Measurements from ENCODE around the gene NEK1.

Gene NEK1

DNA sequence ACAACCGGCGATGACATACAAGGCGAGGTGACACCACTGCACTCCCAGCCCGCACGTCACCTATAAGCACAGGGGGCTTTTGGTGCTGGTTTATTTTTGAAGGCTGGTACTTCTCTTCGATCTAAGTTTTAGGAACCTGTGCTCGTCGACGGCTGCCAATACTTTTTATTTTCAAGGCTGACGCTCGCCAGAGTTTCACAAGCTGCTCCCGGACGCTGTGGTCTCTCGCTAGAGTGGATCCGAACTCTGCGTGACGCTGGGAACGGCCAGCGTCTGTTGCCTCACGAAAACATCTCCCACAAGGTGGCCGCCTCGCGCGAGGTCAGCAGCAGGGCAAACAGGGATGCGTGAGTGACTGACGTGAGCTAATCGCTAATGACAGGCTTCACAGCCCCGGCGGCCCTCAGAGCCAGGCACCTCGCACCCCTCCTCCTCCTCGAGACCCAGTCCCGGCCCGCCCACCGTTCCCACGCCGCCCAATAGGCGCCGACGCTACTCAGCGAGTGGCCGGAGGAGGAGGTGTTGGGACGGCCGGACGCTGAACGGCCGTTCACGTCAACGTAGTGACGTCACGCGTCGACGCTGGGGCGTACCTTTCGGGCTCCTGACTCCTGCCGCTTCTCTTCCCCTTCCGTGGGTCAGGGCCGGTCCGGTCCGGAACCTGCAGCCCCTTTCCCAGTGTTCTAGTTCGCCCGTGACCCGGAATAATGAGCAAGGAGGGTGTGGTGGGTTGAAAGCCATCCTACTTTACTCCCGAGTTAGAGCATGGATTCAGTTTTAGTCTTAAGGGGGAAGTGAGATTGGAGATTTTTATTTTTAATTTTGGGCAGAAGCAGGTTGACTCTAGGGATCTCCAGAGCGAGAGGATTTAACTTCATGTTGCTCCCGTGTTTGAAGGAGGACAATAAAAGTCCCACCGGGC lies 7.8 kb upstream of the NEK1 start, which contains the start of gene CLCN3:
Gene CLCN3 (plus strand): TSS at position 621 of the 922 bp plus-strand sequence. CDS start 15,351 bp downstream, outside the sequence.
- peak; percentile 94 for DNase-seq
- H3K4me3 Mint-ChIP-seq: peak within 1 kb of the TSS; percentile 98
- H3K27me3 Mint-ChIP-seq: no peaks in the 10 kb centered on the region
- peak within 1 kb of the TSS; percentile 100 for H3K27ac Mint-ChIP-seq
- peaks cover 63% of the 10 kb centered on the region for H3K4me1 Mint-ChIP-seq (ENCODE audit: low read depth)
- H3K36me3 Mint-ChIP-seq (ENCODE audit: low read depth): peaks cover 22% of the 10 kb centered on the region
- no peaks in the 10 kb centered on the region for H3K9me3 Mint-ChIP-seq

DNA sequence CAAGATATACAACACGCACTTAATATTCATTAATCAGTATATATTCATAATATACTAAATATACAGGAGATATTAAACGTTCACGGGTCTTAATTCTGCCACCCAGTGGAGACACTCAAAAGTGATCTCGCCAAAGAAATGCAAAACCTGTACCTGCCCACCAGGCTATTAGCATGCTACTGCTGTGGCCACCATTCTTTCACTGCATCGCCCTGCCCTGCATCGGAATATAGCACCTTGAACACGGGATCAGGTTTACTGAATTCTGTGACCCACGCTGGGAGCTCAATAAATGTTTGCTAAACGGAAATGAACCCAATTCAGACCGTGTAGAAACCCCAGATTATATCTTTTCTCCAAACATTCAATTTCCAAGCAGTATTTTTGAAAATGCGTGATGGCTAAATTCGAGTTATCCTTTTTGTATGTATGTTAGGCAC lies 7.2 kb upstream of the NEK1 start:
- Mint-ChIP-seq H3K27ac (peak overlapping the region; percentile 100), H3K36me3 (ENCODE audit: low read depth) (peaks cover 17% of the 10 kb centered on the region), H3K4me3 (peak overlapping the region; percentile 98), H3K4me1 (ENCODE audit: low read depth) (peaks cover 62% of the 10 kb centered on the region), H3K27me3 (no peaks in the 10 kb centered on the region), H3K9me3 (no peaks in the 10 kb centered on the region)
- DNase-seq: peak; percentile 59

DNA sequence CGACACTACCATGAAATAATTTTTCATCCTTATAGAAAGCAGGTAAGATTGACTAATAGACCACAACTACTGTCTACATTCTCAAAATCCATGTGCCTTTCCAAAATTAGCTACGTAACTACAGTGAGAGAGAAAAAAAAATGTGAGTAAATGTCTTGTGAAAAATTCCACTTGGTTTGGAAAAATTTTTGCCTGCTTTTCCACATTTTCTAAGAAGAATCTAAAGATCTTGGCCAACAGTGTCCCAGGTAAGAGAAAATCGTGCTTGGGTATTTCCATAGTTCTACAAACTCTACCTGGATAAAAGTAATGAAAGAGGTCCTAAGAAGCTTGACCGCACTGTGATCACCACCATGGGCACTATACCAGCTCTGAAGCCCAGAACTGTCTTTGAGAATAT lies 6.6 kb upstream of the NEK1 start:
- peak overlapping the region; percentile 98 for H3K4me3 Mint-ChIP-seq
- DNase-seq: no peak
- peaks cover 62% of the 10 kb centered on the region for H3K4me1 Mint-ChIP-seq (ENCODE audit: low read depth)
- H3K9me3 Mint-ChIP-seq: no peaks in the 10 kb centered on the region
- H3K27me3 Mint-ChIP-seq: no peaks in the 10 kb centered on the region
- H3K27ac Mint-ChIP-seq: peak overlapping the region; percentile 100
- peaks cover 17% of the 10 kb centered on the region for H3K36me3 Mint-ChIP-seq (ENCODE audit: low read depth)

DNA sequence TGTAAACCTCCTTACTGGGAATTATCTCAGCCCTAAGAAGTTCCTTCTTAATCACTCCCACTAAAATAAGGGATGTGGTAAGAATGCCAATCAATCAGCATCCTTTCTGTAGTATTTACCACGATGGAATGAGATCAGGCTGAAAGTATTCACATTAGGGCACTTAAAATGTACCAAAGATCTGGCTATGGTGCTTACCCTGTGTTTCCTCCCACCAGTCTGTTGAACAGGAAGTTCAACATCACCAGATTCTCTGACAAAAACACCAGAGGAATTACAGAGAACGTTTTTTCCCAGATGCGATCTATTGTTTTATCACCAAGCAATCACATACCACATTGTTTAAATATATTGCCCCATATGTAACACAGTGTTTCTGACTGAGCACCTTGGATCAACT lies 5.9 kb upstream of the NEK1 start:
- H3K27ac Mint-ChIP-seq: peak overlapping the region; percentile 100
- H3K4me1 Mint-ChIP-seq (ENCODE audit: low read depth): peaks cover 60% of the 10 kb centered on the region
- no peaks in the 10 kb centered on the region for H3K9me3 Mint-ChIP-seq
- peaks cover 14% of the 10 kb centered on the region for H3K36me3 Mint-ChIP-seq (ENCODE audit: low read depth)
- no peaks in the 10 kb centered on the region for H3K27me3 Mint-ChIP-seq
- H3K4me3 Mint-ChIP-seq: peak overlapping the region; percentile 98
- no peak for DNase-seq

DNA sequence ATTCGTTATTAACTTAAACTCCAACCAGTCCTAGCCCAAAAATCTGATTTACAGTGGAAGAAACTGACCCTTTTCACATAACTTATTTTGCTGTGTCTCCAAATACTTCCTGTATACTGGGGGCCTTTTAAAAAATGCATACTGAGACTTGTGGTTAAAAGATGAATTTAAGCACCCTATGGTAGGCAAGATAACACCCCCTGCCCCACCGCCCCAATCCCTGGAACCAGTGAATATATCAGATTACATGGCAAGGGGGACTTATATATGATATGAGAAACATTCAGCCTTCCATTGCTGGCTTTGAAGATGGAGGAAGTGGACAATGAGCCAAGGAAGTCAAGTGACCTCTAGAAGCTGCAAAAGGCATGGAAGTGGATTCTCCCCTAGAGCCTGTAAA lies 4.9 kb upstream of the NEK1 start:
- H3K9me3 Mint-ChIP-seq: no peaks in the 10 kb centered on the region
- H3K36me3 Mint-ChIP-seq (ENCODE audit: low read depth): peaks cover 15% of the 10 kb centered on the region
- peak overlapping the region; percentile 29 for H3K27ac Mint-ChIP-seq
- no peak for DNase-seq
- H3K4me1 Mint-ChIP-seq (ENCODE audit: low read depth): peaks cover 59% of the 10 kb centered on the region
- no peak overlapping the region for H3K4me3 Mint-ChIP-seq
- no peaks in the 10 kb centered on the region for H3K27me3 Mint-ChIP-seq

DNA sequence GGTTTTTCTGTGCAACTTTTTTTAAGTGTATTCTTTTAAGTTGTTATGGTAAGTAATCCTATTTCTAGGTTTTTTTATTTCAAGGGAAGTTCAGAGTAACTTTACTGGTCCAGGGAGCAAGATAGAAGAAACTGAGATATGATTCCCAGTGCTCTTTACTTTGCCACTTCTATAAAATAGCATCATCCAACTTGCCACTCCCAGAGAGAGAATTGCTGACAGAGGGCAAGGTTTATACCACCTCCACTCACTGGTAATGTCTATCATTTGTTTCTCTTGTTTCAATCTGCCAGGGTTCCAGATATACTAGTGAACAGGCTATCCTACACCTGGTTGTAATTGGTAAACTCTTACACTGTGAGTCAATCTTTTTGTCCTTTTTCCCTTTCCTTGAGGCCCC lies 4.5 kb upstream of the NEK1 start:
- no peak overlapping the region for H3K4me3 Mint-ChIP-seq
- H3K27me3 Mint-ChIP-seq: no peaks in the 10 kb centered on the region
- peaks cover 56% of the 10 kb centered on the region for H3K4me1 Mint-ChIP-seq (ENCODE audit: low read depth)
- H3K27ac Mint-ChIP-seq: peak overlapping the region; percentile 29
- H3K36me3 Mint-ChIP-seq (ENCODE audit: low read depth): peaks cover 20% of the 10 kb centered on the region
- DNase-seq: no peak
- H3K9me3 Mint-ChIP-seq: no peaks in the 10 kb centered on the region

DNA sequence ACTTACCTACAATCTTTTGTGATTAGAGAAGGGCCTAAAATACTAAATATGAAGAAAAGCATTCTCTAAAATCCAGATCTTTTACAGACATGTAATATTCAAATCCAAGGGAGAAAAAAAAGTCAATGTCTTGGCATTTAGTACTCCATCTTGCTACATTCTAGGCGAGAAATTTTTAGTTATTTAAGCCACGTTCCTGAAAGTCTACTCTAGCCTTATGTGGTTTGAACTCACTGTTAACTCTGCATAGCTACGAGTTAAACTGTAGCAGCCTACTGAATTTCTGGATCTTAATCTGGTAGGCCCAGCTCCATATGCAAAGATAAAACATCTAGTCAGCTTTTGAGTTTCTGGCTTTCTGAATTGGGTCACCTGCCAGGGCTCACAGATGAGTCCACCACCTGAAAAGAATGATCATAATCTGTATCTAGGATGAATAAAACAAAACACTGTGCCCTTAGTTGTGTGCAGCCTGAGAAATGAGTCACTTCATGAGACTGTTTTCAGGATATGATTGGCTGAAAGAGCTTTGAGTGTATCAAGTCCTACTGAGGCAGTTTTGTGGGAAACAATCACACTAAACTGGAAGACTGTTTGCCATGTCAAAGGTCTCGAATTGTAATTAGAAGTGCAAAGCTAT lies 3.2 kb upstream of the NEK1 start:
- Mint-ChIP-seq H3K4me3 (no peak overlapping the region), H3K27me3 (no peaks in the 10 kb centered on the region), H3K4me1 (ENCODE audit: low read depth) (peaks cover 65% of the 10 kb centered on the region), H3K27ac (peak overlapping the region; percentile 82), H3K9me3 (no peaks in the 10 kb centered on the region), H3K36me3 (ENCODE audit: low read depth) (peaks cover 17% of the 10 kb centered on the region)
- no peak for DNase-seq

DNA sequence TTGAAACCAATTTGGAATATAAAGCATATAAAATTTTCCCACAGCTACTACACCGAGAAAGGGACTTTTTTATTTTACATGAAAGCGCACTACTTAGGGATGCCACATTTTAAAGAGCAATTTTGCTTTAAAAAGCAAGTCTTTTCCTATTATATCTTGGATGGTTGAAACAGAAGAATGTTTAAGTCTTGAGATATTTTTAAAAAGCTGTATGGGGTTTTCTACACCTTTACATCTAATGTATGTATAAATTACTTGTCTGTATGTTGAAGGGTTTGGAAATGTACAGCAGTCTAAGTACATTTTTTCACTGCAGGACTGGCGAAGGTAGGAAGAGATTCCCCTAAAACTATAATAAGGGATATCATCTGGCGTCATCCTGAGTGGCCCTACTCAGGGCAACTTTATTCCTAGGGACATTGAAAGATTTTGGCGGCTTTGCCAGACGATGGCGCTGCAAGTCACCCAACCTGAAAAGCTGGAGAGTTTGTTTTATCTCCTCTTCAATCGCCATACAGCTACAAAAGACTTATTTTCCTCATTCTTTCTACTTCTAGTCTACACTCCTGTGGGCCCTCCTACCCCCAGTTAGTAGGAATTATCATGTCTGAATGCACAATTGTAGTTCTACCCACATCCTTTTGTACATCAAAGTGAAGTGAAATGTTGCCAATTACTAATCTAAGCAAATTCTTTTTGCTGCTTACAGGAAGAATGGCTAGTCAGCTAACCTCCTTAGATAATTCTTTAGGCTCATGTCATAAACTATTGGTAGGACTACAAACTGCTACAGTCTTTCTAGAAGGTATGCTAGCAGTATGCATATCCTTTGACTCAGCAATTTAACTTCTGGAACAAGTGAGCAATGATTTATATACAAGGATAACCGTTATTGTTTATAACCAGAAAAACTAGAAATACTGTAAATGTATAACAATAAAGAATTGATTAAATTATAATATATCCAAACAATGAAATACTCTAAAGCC lies 782 bp upstream of the NEK1 start:
- Mint-ChIP-seq H3K4me1 (ENCODE audit: low read depth) (peaks cover 58% of the 10 kb centered on the region), H3K9me3 (no peaks in the 10 kb centered on the region), H3K36me3 (ENCODE audit: low read depth) (peaks cover 14% of the 10 kb centered on the region), H3K27ac (peak overlapping the region; percentile 100), H3K27me3 (no peaks in the 10 kb centered on the region), H3K4me3 (peak overlapping the region; percentile 98)
- peak; percentile 74 for DNase-seq

DNA sequence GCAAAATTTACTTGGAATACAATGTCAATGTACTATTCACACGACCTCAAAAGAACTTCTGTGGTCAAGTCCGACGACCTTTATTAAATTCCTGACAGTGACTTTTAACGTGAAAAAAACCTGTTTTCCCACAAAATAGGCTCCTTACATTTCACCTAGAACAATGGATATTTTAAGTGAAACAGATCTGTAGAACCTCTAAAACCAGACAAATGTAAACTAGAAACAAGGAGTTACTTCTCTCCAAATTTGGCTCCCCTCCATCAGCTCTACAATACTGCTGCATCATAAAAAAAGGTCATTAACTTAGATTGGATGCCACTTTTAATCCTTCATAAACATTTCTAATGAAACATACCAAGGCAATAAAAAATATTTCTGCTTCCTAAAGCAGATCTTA lies 1.2 kb downstream of the NEK1 start:
- peak overlapping the region; percentile 36 for H3K27ac Mint-ChIP-seq

DNA sequence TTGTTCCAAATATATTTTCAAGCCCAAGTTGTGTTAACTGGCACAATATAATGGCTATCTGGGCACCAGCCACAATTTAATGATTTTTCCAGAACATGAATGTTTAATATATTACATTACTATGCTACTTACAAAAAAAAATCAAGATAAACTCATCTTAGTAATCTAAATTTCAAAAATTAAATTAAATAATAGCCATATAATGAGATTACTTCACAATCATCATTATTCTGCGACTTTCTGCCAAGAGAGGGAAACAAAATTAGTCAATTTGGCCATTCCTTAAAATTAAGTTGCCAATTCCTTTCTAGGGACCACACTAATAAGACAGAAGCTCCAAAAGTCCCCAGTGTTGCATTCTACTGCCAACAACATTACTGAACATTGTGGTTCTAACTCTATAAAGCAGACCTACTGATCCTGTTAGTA lies 7.5 kb downstream of the NEK1 start:
- no peaks in the 10 kb centered on the region for H3K9me3 Mint-ChIP-seq
- H3K4me3 Mint-ChIP-seq: no peak overlapping the region
- H3K27me3 Mint-ChIP-seq: no peaks in the 10 kb centered on the region
- peaks cover 44% of the 10 kb centered on the region for H3K4me1 Mint-ChIP-seq (ENCODE audit: low read depth)
- peak overlapping the region; percentile 63 for H3K27ac Mint-ChIP-seq
- DNase-seq: no peak
- peaks cover 37% of the 10 kb centered on the region for H3K36me3 Mint-ChIP-seq (ENCODE audit: low read depth)

More for the DNA sequence above, 1.2 kb downstream of the NEK1 start:
- DNase-seq: no peak
- peaks cover 54% of the 10 kb centered on the region for H3K4me1 Mint-ChIP-seq (ENCODE audit: low read depth)
- H3K9me3 Mint-ChIP-seq: no peaks in the 10 kb centered on the region
- peaks cover 24% of the 10 kb centered on the region for H3K36me3 Mint-ChIP-seq (ENCODE audit: low read depth)
- H3K4me3 Mint-ChIP-seq: peak overlapping the region; percentile 98
- H3K27me3 Mint-ChIP-seq: no peaks in the 10 kb centered on the region

DNA sequence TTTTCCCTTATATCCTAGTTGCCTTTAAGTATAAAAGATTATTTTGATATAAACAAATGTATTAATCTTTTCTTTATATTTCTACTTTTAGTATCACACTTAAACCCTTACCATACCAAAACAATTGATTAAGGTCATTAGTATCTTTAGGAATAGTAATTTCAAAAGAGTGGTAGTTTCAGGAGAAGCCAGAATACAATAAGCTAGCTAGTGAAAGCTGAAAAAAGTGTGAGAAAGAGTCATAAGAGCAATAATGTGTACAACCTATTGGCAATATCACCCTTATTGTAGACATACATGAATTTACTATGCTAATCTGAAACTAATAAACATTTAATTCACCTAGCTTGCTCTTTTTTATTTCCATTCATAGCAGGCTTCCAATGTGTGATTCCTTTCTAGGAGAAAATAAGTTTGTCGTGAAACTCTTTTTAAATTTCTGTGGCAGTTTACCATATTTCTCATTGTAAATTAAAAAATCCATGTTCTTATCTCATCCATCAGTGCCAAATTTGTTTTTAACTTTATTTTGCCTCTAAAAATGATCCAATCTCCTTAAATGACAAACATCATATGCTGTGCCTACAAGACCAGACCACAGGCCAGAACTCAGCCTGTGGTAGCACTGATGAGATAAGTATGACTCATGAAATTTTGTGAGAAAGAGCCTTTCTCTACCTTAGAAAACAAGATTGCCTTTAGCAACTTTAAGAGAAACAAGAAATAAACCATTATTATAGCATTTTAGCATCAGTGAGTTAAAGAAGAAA lies 8.1 kb downstream of the NEK1 start:
- no peak for DNase-seq
- Mint-ChIP-seq H3K4me3 (no peak overlapping the region), H3K27ac (no peak overlapping the region), H3K27me3 (no peaks in the 10 kb centered on the region), H3K36me3 (ENCODE audit: low read depth) (peaks cover 40% of the 10 kb centered on the region), H3K4me1 (ENCODE audit: low read depth) (peaks cover 42% of the 10 kb centered on the region), H3K9me3 (no peaks in the 10 kb centered on the region)

DNA sequence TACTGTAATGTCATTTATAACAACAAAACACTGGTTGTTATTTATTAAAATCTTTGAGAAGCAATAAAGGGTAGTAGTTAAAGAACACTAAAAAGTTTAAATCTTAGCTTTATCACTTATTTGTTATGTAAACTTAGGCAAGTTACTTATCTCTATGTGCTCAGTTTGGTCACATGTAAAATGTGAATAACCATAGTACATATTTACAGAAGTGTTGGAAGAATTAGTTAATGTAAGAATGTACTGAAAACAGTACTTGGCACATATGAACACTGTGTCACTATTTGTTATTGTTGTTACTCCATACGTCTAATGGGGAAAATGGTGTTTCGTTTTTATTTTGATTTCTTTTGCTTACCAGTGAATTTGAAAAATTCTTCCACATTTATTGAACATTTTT lies 9.1 kb downstream of the NEK1 start:
- no peak for DNase-seq
- H3K36me3 Mint-ChIP-seq (ENCODE audit: low read depth): peaks cover 43% of the 10 kb centered on the region
- no peak overlapping the region for H3K4me3 Mint-ChIP-seq
- H3K4me1 Mint-ChIP-seq (ENCODE audit: low read depth): peaks cover 39% of the 10 kb centered on the region
- no peak overlapping the region for H3K27ac Mint-ChIP-seq
- no peaks in the 10 kb centered on the region for H3K9me3 Mint-ChIP-seq
- no peaks in the 10 kb centered on the region for H3K27me3 Mint-ChIP-seq

DNA sequence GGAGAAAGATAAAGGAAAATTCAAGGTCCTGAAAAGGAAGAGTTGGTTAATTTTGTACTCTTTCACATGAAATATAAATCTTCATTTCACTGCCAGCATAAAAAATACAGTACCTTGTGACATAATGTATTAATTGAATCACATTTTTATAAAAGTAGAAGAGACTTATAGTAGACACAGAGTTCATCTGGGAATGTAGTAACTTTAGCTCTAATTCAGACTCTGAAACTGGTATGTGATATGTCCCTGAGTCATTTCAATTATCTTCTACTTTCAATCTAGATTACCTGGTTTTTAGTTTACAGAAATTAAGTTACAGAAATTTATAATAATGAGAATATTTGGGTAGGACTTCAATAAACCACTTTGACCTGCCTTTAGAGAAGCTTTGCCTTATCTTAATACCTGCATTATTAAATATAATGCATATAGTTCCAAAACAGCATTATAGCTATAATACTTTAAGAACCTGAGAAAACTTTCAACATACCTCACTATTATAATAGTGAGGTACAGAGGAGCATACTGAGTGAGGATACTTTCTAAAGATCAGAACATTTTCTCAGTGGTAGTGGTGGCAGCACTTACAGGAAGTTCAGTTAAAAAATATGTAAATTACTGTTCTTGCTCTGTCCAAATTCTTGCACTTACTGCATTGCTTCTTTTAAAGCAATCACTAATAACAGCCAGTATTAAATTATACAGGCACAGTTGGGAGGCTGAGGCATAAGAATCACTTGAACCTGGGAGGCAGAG lies 11.2 kb downstream of the NEK1 start:
- H3K27me3 Mint-ChIP-seq: no peaks in the 10 kb centered on the region
- H3K4me3 Mint-ChIP-seq: no peak overlapping the region
- peaks cover 46% of the 10 kb centered on the region for H3K36me3 Mint-ChIP-seq (ENCODE audit: low read depth)
- no peak overlapping the region for H3K27ac Mint-ChIP-seq
- DNase-seq: no peak
- H3K9me3 Mint-ChIP-seq: no peaks in the 10 kb centered on the region
- H3K4me1 Mint-ChIP-seq (ENCODE audit: low read depth): peaks cover 27% of the 10 kb centered on the region
